Natural killer cell (primary cell): ENCODE results near the gene SPARCL1. TPM values are rescaled to one million over a fixed set of nuclear protein-coding genes. Genes with fewer than 3 reads are reported as not detected.

Experiments used
- ATAC-seq, 3 donors: fragments of 150-1000 bp in 2 of 3; fragments of 200-7000 bp in 1 of 3; cut with Tn5 transposase; 1 replicate in 1 of 3; 2 replicates in 2 of 3; pipeline ENCODE4 v1.10.0; 2021; ENCODE audit warnings: mild to moderate bottlenecking in 2 of 3, moderate library complexity in 2 of 3
- DNase-seq, 2 donors: peaks; one replicate each; pipeline versions ENCODE4 v3.0.0 to v3.0.0-alpha.2; 2013 to 2021; ENCODE audit warnings: mixed read lengths in 1 of 2
- H3K27ac ChIP-seq: one replicate; pipeline ENCODE4 v1.5.1; 2013; ENCODE audit warnings: mild to moderate bottlenecking, low read length
- H3K27me3 ChIP-seq: one replicate; pipeline ENCODE4 v1.6.1; 2013; ENCODE audit warnings: low read length; ENCODE audit not compliant: control insufficient read depth, insufficient read depth
- H3K36me3 ChIP-seq: one replicate; pipeline ENCODE4 v1.6.1; 2013; ENCODE audit warnings: low read length; ENCODE audit not compliant: control insufficient read depth, insufficient read depth
- H3K4me1 ChIP-seq: one replicate; pipeline ENCODE4 v1.6.1; 2013; ENCODE audit warnings: low read length; ENCODE audit not compliant: control insufficient read depth, insufficient read depth
- H3K4me3 ChIP-seq: one replicate; pipeline ENCODE4 v1.5.1; 2013; ENCODE audit warnings: low read length
- H3K9me3 ChIP-seq: one replicate; pipeline ENCODE4 v1.6.1; 2013; ENCODE audit warnings: low read length; ENCODE audit not compliant: control insufficient read depth, insufficient read depth
- H3K27ac Mint-ChIP-seq, 2 donors: one replicate each; pipeline ENCODE4 v1.8.0; 2022; ENCODE audit warnings: mild to moderate bottlenecking in 2 of 2, mixed read lengths in 2 of 2, moderate library complexity in 1 of 2
- H3K27me3 Mint-ChIP-seq, 2 donors: one replicate each; pipeline ENCODE4 v1.8.0; 2022; ENCODE audit warnings: low read depth in 2 of 2, mixed read lengths in 2 of 2
- H3K36me3 Mint-ChIP-seq: one replicate; pipeline ENCODE4 v1.8.0; 2022; ENCODE audit warnings: mixed read lengths
- H3K4me1 Mint-ChIP-seq, 2 donors: one replicate each; pipeline ENCODE4 v1.8.0; 2022; ENCODE audit warnings: mixed read lengths in 2 of 2
- H3K4me3 Mint-ChIP-seq: one replicate; pipeline ENCODE4 v1.8.0; 2022; ENCODE audit warnings: mild to moderate bottlenecking, moderate library complexity, mixed read lengths
- H3K9me3 Mint-ChIP-seq, 2 donors: one replicate each; pipeline ENCODE4 v1.8.0; 2022; ENCODE audit warnings: mixed read lengths in 2 of 2
- WGBS: methylation state at CpG from one replicate; pipeline ENCODE4 v1.1.7; 2013; ENCODE audit warnings: missing lambda C conversion rate; ENCODE audit not compliant: insufficient coverage; 5-methylcytosine and 5-hydroxymethylcytosine counted together
- intact Hi-C: fragments of 100-400 bp; cut with micrococcal nuclease; formaldehyde crosslinking; loops from one replicate; pipeline ENCODE4 v1.14.2; 2022
- total RNA-seq, 4 donors: library from RNA; stranded (reverse); fragments of 120-200 nt in 1 of 4; gene quantifications; one replicate each; pipeline versions ENCODE4 v1.2.3 to v1.2.4, GENCODE V29; 2013 to 2022
- TF ChIP-seq, protein P1 (sequence below): fragments of 200-600 bp; IDR thresholded peaks from one replicate; pipeline ENCODE4 v1.8.0; 2022; ENCODE audit warnings: antibody characterized with exemption

Gene SPARCL1
- total RNA-seq, 3 donors from 2014 or later (not counting 1 experiment from before 2014, with no cell fraction given), result not detected

DNA sequence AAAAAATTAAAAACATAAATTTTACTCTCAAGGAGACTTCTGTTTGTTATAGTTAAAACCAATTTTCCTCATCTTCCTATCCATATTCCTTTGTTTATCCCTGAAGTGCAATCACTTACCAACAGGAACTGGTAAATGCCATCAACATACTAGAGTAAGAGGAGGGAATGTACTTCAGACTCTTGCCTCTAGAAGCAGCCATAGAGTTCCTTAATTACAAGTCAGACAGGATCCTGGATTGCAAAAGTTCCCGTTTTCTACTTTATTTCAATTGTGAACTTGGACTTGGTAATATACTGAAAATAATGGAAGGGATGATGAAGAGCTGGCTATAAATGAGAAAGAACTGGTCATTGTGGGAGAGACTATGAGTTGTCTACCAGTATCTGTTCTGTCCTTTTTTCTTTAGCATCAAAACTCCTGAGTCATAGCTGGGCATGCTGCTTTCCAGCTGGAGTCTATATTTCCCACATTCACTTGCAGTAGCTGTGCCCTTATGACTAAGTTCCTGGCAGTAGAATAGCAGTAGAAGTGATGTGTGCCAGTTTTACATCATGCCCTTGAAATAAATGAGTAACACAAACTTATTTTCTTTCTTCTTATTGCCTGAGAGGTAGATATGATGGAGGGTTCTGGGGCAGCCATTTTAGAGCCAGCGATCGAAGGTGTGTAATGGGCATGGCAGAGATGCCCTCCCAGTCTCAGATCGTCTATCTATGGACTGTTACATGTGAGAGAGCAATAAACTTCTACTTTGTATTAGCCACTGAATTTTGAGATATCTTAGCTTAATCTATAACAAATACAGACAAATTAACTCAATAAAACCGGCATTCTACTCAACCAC is 26.8 kb upstream of the SPARCL1 start:
- no peaks in the 10 kb centered on the region for H3K36me3 Mint-ChIP-seq
- no peak overlapping the region for H3K27ac Mint-ChIP-seq
- Histone ChIP-seq H3K27me3 (no peaks in the 10 kb centered on the region), H3K27ac (no peak overlapping the region), H3K9me3 (no peaks in the 10 kb centered on the region), H3K36me3 (no peaks in the 10 kb centered on the region), H3K4me3 (no peak overlapping the region), H3K4me1 (peaks cover 9% of the 10 kb centered on the region)
- intact Hi-C loops, result loop anchor here (10.0 kb wide), 1 partner anchor 289 kb away; no protein-coding TSS in a partner anchor
- H3K4me3 Mint-ChIP-seq, result no peak overlapping the region
- ATAC-seq, result no peak
- H3K9me3 Mint-ChIP-seq, result no peaks in the 10 kb centered on the region
- 91% methylated on average over 1 of the region's 5 CpGs for WGBS
- DNase-seq, result no peak
- peaks cover 0 to 4% of the 10 kb centered on the region in 2 donors for H3K27me3 Mint-ChIP-seq
- TF ChIP-seq, protein P1, sequence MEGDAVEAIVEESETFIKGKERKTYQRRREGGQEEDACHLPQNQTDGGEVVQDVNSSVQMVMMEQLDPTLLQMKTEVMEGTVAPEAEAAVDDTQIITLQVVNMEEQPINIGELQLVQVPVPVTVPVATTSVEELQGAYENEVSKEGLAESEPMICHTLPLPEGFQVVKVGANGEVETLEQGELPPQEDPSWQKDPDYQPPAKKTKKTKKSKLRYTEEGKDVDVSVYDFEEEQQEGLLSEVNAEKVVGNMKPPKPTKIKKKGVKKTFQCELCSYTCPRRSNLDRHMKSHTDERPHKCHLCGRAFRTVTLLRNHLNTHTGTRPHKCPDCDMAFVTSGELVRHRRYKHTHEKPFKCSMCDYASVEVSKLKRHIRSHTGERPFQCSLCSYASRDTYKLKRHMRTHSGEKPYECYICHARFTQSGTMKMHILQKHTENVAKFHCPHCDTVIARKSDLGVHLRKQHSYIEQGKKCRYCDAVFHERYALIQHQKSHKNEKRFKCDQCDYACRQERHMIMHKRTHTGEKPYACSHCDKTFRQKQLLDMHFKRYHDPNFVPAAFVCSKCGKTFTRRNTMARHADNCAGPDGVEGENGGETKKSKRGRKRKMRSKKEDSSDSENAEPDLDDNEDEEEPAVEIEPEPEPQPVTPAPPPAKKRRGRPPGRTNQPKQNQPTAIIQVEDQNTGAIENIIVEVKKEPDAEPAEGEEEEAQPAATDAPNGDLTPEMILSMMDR, result no peak
- peaks cover 9 to 13% of the 10 kb centered on the region in 2 donors for H3K4me1 Mint-ChIP-seq

DNA sequence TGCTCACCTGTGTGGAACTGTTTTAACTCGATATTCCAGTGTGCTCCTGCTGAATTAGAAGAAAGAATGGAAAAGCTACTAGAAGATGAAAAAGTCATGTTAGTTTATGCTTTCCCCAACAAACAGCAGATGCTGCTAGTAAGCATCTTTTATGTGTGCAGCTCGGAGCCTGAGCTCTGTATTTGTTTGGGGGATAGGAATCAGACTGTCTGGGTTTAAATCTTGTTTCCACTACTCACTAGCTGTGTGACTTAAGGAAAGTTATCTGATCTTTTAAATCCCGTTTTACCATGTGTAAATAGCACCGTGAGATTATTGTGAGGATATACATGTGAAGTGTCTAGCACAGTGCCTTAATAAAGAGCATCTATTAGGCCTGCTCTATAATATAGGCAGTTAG is 24.0 kb upstream of the SPARCL1 start:
- intact Hi-C loops, result loop anchor here (10.0 kb wide), 1 partner anchor 292 kb away; no protein-coding TSS in a partner anchor
- Mint-ChIP-seq H3K36me3 (no peaks in the 10 kb centered on the region), H3K4me1 (no peaks in the 10 kb centered on the region), H3K9me3 (no peaks in the 10 kb centered on the region), H3K27ac (no peak overlapping the region), H3K27me3 (peaks cover 0 to 4% of the 10 kb centered on the region in 2 donors), H3K4me3 (no peak overlapping the region)
- DNase-seq (no peak), ATAC-seq (no peak)
- Histone ChIP-seq H3K27me3 (no peaks in the 10 kb centered on the region), H3K4me3 (no peak overlapping the region), H3K36me3 (no peaks in the 10 kb centered on the region), H3K27ac (no peak overlapping the region), H3K9me3 (no peaks in the 10 kb centered on the region), H3K4me1 (no peaks in the 10 kb centered on the region)
- 96% methylated on average over 3 of the region's 4 CpGs for WGBS
- TF ChIP-seq, protein P1, result no peak

DNA sequence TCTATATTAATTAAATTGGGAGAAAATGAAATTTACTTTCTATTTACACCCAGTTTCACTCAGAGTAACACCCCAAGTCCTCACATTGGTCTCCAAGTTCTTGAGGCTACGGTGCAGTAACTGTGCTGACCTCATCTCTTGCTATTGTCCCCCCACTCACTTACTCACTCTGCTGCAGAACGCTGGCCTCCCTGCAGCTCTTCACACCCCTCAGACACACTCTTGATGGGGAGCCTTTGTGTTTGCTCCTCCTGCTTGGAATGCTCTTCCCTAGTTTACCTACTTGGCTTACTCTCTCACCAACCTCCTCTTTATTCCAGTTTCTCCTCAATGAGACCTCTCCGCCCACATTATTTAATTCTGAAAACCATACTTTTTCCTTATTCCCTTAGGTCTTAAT is 22.2 kb upstream of the SPARCL1 start:
- ATAC-seq (no peak), DNase-seq (no peak)
- H3K36me3 ChIP-seq, result no peaks in the 10 kb centered on the region
- Mint-ChIP-seq H3K9me3 (no peaks in the 10 kb centered on the region), H3K4me3 (no peak overlapping the region), H3K27ac (no peak overlapping the region), H3K27me3 (peaks cover 0 to 4% of the 10 kb centered on the region in 2 donors), H3K36me3 (no peaks in the 10 kb centered on the region), H3K4me1 (no peaks in the 10 kb centered on the region)
- no peak overlapping the region for H3K4me3 ChIP-seq
- no peaks in the 10 kb centered on the region for H3K9me3 ChIP-seq
- WGBS, result 86% methylated on average over 3 of the region's 3 CpGs
- no peak overlapping the region for H3K27ac ChIP-seq
- no peaks in the 10 kb centered on the region for H3K4me1 ChIP-seq
- TF ChIP-seq, protein P1, result no peak
- H3K27me3 ChIP-seq, result no peaks in the 10 kb centered on the region
- intact Hi-C loops, result loop anchor here (10.0 kb wide), 1 partner anchor 293 kb away; no protein-coding TSS in a partner anchor
